GM12865 (cell line): Measurements from ENCODE around the gene NFIA.

Experiments
- DNase-seq: peaks from one replicate; pipeline ENCODE4 v3.0.0; 2010; ENCODE audit warnings: low read depth
- H3K4me3 ChIP-seq: 2 replicates; pipeline ENCODE4 v1.5.1; 2011; ENCODE audit warnings: mild to moderate bottlenecking, low read depth, low read length, control low read depth
- TF ChIP-seq, protein P1 (sequence below): IDR thresholded peaks from 2 replicates; pipeline ENCODE4 v1.5.1; 2011; ENCODE audit warnings: low read length, control low read depth, low read depth, inconsistent platforms; ENCODE audit not compliant: insufficient read depth; ENCODE audit errors: missing control alignments

Gene NFIA

GRCh38 chr1:61082311-61083012, at the start of gene NFIA:
TSS of gene NFIA (plus strand) at chr1:61082561.
- peak within 1 kb of the TSS; percentile 13; the same call in 1 of the 2 replicates for H3K4me3 ChIP-seq
- DNase-seq, result no peak
- TF ChIP-seq, protein P1, sequence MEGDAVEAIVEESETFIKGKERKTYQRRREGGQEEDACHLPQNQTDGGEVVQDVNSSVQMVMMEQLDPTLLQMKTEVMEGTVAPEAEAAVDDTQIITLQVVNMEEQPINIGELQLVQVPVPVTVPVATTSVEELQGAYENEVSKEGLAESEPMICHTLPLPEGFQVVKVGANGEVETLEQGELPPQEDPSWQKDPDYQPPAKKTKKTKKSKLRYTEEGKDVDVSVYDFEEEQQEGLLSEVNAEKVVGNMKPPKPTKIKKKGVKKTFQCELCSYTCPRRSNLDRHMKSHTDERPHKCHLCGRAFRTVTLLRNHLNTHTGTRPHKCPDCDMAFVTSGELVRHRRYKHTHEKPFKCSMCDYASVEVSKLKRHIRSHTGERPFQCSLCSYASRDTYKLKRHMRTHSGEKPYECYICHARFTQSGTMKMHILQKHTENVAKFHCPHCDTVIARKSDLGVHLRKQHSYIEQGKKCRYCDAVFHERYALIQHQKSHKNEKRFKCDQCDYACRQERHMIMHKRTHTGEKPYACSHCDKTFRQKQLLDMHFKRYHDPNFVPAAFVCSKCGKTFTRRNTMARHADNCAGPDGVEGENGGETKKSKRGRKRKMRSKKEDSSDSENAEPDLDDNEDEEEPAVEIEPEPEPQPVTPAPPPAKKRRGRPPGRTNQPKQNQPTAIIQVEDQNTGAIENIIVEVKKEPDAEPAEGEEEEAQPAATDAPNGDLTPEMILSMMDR, result no peak

GRCh38 chr1:61035880-61036279, 46.5 kb upstream of the NFIA start:
- no peak for DNase-seq
- TF ChIP-seq, protein P1, result no peak
- no peak overlapping the region for H3K4me3 ChIP-seq

DNA sequence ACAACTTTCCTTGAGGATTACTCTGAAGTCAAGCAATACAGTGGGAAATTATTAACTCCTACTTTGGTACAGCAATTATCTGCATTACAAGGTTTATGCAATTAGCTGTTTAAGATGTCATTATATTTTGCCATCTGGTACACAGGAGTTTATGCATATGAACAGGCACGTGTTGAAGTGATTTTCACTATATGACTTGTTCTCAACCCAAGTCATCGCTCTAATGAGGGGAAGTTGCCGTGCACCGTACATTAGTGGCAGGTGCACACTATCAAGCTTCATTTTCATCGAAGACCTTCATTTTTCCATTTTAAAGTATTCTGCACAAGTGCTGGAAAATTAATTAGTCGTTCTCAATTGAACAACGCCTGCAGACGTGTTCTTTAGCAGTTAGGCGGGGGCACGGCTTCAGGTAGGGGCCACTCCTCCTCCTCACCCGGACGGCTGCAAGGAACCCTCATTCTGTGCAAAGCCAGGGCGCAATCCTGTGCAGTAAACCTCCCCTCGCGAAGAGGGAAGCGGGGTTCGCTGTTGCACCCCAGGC, 39.8 kb upstream of the NFIA start:
- TF ChIP-seq, protein P1, result no peak
- no peak overlapping the region for H3K4me3 ChIP-seq
- DNase-seq, result no peak

- no peak overlapping the region for H3K4me3 ChIP-seq
- TF ChIP-seq, protein P1, result peak; percentile 49
- peak; percentile 60 for DNase-seq
These were observed 39.1 kb upstream of the NFIA start for GRCh38 chr1:61043010-61043820.

DNA sequence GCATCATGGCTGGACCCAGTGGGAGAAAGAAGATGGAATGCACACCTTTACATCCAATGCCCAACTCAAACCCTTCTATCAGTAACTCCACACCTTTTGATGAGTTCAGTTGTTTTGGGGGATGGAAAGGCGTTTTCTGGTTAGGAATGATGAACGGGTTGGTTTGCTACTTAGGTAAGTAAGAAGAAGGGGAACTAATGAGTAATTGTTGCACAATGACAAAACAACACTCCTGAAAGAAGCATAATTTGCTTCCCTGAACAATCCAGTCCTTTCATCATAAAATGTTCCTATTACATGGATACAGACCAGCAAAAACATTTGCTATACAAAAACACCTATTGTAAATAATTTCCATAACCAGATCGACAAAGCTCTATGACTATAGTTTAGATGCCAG, 35.9 kb upstream of the NFIA start:
- no peak for DNase-seq
- TF ChIP-seq, protein P1, result no peak
- no peak overlapping the region for H3K4me3 ChIP-seq

GRCh38 chr1:61047061-61047460, 35.3 kb upstream of the NFIA start:
- TF ChIP-seq, protein P1, result no peak
- H3K4me3 ChIP-seq, result no peak overlapping the region
- DNase-seq, result no peak
